Keratinocyte (primary cell): Measurements from ENCODE around the gene PAAF1.

ENCODE experiments used
- CTCF ChIP-seq, 3 experiments: IDR thresholded peaks in 1 of 3; conservative IDR thresholded peaks in 1 of 3; optimal IDR thresholded peaks in 1 of 3; 2 replicates in 2 of 3; 3 replicates in 1 of 3; pipeline versions ENCODE3 to v1.5.1; 2011; ENCODE audit warnings: low read length in 3 of 3, mild to moderate bottlenecking in 3 of 3, moderate library complexity in 2 of 3, control low read depth in 1 of 3, inconsistent platforms in 1 of 3; ENCODE audit not compliant: insufficient read depth in 2 of 3; ENCODE audit errors: extremely low read depth in 1 of 3
- EZH2 ChIP-seq: IDR thresholded peaks from one replicate; pipeline ENCODE4 v1.6.1; 2012; ENCODE audit warnings: inconsistent platforms, mild to moderate bottlenecking, low read length, moderate library complexity

DNA sequence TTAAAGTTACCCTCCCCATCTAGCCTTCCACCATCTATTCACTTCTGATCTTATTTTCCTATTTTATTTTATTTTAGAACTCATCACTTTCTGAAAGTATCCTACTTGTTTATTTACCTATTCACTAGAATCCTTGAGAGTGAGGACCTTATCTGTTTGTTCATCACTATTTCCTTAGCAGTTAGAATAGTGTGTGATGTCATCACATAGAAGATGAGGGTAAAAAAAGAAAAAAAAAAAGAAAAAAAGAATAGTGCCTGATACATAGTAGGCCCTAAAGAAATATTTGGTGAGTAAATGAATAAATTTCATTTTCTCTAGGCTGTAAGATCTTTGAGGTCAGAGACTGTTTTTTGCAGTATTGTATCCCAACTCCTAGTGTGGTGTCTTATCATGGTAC lies 36.7 kb downstream of the PAAF1 start:
- TF ChIP-seq CTCF (optimal IDR thresholded peaks at IDR 0.05 in 1 of 3, IDR thresholded peaks at IDR 0.05 in 1 of 3, conservative IDR thresholded peaks at IDR 0.05 in 1 of 3; ENCODE audit: extremely low read depth in 1 of 3, insufficient read depth in 2 of 3, low read length in 3 of 3), result no peak
- TF ChIP-seq EZH2, result no peak
